GM21529 (cell line): Measurements from ENCODE around the gene TBC1D21.
"Not testable (repeated sequence)": the region's sequence is repeated elsewhere in the genome, so short reads cannot be mapped to it uniquely, and the experiment has no call there.

Experiments
- ATAC-seq: cut with Tn5 transposase; IDR thresholded peaks from one replicate; pipeline ENCODE4 v1.9.1; 2021; ENCODE audit not compliant: unreplicated experiment

TBC1D21 gene

DNA sequence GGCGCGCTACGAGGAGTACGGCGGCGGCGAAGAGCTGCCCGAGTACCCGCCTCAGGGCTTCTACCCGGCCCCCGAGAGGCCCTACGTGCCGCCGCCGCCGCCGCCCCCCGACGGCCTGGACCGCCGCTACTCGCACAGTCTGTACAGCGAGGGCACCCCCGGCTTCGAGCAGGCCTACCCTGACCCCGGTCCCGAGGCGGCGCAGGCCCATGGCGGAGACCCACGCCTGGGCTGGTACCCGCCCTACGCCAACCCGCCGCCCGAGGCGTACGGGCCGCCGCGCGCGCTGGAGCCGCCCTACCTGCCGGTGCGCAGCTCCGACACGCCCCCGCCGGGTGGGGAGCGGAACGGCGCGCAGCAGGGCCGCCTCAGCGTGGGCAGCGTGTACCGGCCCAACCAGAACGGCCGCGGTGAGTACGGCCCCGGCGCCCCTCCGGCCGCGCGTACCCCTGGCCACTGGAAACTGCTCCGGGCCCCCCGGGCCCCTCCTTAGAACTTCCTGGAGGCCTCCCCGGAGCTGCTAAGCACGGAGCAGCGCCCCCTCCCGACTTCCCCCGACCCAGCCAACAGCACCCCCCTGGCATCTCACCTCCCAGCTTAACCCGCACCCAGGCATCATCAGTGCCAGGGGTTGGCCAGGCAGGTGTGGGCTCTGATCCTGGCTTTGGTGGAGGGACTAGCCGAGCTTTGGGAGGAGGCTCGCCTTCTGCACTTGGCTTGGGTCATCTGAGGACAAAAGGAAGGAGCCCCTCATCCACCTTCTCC, 54.3 kb downstream of the TBC1D21 start:
- no peak for ATAC-seq

DNA sequence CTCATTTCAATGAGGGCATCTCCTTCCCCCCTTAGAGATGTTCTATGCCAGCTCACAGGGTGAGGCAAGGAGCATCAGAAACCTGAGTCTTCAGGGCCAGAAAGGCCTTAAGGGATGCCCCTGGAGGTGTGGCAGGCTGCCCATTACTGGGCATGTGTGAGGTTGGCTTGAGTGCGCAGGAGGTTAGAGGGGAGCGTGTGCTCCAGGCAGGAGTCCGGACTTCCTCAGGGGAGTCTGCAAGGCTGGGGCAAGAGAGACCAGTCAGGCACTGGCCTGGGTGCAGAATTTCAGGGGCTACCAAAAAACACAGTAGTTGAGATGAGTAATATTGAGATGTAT, 54.8 kb downstream of the TBC1D21 start:
- no peak for ATAC-seq

DNA sequence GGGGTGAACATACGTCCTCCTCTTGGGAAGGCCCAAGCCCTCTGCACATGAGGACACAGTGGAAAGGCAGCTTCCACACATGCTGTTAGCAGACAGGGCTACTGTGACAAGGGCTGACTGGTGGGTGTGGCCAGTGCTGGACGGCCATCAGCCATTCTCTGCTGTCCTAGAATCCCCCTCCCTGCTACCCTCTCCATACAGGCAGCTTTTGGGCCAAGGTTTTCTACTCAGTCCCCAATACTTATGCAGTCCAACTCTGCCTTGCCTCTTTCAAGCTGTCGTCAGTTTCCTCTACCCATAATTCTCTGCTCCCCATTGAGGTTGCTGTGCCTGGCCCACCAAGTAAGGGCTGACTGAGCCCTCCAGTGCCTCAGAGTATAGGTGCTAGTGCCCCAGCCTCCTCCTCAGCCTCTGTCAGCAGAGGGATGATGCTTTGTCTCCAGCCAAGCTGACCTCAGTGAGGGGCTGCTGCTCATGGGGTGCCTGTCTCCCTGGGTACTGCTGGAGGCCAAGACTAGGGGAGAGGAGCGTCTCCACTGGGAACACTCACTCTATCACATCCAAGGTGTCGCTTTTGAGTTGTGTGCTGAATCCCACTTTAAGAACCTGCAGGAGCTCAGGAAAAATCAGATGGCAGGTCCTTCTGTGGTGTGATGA, 55.7 kb downstream of the TBC1D21 start:
- no peak for ATAC-seq

DNA sequence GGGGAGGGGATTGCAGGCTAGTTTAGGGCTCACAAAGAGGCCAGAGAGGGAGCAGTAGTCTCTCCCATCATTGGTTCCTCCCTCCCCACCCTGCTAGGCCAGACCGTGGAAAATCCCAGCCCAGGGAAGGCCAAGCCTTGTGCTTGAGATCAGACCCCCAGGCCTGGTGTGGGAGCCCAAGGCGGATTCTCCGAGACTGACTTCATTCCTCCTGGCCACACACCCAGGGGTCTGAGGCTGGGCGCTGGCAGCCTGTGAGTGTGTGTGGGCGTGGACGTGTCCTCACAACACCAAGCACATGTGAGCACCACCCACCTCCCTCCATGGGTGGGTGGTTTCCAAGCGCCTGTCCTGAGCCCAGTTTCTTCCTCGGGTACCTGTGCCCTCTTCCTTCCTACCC, 57.0 kb downstream of the TBC1D21 start:
- no peak for ATAC-seq

DNA sequence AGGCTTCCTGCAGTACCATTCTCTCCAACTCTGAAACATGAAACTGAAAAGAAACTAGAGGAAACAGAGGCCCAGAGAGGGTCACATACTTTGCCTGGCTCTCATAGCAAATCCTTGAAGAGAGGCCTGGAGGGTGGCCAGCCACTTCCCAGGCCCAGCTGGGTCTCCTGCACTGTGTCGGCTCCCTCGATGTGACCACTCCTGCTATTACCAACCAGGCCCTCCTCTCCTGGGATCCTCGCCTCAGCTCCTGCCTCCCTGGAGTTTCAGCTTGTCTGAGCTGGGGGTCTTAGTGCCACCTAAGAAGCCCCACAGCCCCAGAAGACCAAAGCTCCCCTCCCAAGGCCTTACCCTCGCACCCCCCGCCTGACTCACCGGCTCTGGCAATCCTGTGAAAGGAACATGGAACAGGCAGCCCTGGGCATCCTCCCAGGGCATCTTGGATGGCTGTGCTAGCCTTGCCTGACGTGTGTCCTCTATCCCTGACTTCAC, 57.5 kb downstream of the TBC1D21 start:
- no peak for ATAC-seq

DNA sequence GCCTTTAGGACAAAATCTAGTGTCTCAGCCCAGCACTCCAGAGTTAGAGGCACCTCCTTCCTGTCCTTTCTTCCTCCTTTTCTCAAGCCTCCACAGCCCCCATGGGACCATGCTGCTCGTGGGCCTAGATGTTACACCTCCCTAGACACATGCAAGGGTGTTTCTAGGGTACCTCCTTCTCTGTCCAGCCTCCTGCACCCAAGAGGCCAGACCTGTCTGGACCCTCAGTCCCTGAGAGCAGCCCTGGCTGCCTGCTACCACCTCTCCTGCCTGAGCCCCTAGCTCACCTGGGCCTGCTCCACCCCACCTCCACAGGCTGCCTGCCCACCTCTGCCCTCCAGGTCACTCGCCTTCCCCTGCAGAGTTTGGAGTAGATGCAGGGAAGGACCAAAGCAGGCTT, 58.1 kb downstream of the TBC1D21 start:
- no peak for ATAC-seq

DNA sequence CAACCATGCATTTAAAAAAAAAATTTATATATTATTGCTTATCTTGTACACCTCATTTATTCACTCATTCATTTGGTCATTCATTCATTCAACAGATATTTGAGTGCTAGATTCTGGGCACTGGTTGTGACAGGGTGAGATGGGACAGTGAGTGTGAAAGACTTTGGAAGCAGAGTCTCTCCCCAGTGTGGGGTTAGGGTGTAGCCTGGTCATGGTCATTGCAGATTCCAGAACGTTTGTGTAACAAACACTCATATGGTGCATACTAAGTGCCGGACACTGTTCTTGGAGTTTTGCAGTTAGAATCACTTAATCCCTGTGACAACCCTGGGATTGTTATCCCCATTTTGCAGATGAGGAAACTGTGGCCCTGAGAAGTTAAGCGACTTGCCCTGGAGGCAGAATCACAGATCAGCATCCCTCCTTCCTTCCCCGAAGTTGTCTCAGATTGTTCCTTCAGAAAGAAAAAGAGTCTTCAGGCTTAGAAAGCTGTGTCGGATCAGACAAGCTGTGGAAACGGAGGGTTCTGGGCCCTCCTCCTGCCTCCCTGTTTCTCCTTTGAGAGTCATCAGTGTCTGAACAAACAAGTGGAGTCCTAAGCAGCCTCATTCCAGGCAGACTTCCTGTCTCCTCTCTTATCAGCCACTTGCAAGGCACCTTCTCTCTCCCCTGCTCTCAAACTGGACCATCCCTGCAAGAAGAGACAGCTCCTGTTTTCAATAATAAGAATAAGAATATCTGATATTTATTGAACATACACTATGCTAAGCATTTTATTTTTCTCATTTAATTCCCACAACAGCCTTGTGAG, 59.2 kb downstream of the TBC1D21 start:
- no peak for ATAC-seq

DNA sequence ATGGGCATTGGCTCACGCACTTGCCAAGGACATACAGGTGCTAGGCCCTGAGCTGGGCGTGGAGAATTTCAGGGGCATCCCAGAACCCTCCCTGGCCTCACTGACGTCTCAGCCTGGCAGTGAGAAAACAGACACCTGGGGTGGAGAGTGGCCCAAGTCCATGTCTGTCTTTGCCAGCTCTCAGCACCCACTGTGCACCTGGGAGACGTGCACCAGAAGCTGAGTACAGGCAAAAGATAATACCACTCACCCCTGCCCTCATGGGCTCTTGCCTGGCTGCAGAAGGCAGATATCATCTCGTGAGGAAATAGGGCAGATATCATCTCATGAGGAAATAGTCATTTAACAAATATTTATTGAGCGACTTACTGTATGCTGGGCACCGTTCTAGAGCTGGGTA, 60.9 kb downstream of the TBC1D21 start:
- no peak for ATAC-seq

DNA sequence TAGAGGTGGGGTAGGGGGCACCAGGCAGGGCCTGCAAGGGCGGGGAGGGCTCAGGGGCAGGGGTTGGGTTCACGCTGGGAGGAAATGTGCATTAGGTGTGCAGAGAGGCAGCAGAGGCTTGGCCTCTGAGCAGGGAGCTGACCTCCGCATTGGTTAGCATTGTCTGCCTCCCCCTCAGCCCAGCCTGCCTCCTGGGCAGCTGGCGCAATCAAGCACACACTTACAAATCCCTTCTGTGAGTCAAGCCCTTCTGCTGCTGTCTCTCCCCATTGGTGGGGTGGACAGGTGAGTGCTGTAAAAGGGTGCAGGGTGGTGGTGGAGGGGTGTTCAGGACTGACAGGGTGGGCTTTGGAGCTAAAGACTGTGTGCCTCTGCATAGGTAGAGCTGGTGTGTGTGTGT, 62.2 kb downstream of the TBC1D21 start:
- ATAC-seq = no peak

DNA sequence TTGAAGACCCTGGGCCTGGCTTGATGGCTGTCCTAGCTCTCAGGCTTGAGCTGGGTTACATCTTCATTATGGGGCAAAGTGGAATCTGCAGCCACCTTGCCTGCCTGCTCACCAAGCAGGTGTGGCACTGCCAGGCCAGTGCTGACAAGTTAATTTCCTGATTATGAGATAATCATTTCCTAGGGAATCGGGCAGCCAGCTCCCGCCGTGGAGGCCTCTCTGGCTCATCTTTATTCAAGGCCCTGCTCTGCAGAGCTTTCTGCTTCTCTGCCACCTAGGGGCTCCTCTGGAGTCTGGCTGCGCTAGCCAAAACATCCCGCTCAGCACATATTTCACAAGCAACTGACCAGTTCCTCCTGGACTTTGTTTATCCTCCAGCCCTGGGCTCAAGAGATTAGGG, 62.8 kb downstream of the TBC1D21 start:
- ATAC-seq = no peak

DNA sequence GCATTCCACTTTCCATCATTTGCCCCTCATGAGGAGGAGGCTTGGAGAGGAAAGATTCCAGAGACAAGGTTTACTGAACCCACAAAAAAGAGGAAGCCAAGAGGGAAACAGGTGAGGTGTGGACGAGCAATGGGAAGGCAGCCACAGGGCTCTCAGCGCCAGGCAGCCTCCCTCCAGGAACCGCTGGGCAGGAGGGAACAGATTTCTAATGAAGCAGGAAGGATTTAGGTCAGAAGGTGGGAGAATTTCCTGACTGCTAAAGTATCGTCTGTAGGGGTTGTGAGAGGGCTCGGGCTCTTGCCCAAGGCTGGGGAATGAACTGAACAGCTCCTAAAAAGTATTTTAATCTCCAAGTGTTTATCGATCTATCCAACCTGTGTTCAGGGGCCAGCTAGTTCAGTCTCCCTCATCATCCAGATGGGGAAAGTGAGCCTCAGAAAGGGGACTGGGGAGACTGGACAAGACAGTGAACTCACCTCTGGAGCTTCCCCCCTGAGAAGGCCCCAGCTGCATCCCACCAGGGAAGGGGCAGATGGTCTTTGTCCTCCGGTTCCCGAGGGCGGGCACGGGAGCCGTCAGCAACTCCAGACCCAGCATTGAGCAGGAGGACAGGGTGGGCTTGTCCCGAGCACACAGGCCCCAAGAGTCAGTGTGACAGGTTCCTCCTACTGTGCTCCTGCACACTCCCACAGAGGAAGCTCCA, 63.4 kb downstream of the TBC1D21 start:
- ATAC-seq = no peak

DNA sequence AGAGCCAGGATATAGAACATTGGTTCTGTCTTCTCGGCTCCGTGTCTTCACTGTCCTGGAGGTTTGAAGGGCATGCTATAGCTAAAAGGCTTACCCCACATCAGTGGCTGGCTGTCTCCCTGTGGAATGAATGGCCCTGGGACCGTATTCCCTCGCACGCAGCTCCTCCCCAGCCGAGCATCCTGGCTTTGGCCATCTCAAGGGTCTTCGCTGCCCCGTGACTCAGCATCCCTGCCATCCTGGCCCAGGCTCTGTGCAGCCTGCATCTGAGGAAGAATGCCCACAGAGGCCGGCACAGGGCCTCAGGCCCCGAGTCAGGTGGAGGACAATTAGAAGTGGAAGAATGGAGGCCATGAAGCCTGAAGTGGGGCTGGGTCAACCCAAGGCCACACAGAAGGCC, 63.9 kb downstream of the TBC1D21 start:
- no peak for ATAC-seq

DNA sequence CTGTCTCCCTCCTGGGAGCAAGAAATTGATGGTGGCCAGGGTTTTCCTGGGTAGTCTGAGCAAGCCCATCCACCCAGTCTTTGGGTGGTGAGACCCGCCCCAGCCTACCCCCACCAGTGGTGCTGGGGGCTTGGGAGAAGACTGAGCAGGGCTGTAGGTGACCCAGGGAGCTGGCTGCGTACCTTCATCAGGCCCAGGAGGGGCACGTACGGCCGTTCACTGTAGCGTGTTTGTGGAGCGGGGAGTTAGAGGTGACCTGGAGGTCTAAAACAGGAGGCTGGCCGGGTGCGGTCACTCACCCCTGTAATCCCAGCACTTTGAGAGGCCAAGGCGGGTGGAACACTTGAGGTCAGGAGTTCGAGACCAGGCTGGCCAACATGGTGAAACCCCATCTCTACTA, 64.4 kb downstream of the TBC1D21 start:
- no peak for ATAC-seq

DNA sequence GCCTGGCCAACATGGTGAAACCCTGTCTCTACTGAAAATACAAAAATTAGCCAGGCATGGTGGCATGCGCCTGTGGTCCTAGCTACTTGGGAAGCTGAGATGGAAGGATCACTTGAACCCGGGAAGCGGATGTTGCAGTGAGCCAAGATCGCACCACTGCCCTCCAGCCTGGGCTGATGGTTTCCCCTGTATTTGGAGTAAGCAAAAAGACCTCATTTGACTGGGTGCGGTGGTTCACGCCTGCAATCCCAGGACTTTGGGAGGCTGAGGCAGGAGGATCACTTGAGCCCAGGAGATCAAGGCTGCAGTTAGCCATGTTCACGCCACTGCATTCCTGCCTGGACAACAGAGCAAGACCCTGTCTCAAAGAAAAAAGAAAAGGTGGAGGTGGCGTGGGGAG, 65.2 kb downstream of the TBC1D21 start:
- not testable (repeated sequence) for ATAC-seq
